HG02884 (cell line): ENCODE measurements around the gene KRT86.
"Not testable (repeated sequence)": the region's sequence is repeated elsewhere in the genome, so short reads cannot be mapped to it uniquely, and the experiment has no call there.

Source experiments
- ATAC-seq: cut with Tn5 transposase; IDR thresholded peaks from one replicate; pipeline ENCODE4 v1.9.1; 2021; ENCODE audit warnings: mild to moderate bottlenecking, moderate library complexity; ENCODE audit not compliant: unreplicated experiment

Gene KRT86

DNA sequence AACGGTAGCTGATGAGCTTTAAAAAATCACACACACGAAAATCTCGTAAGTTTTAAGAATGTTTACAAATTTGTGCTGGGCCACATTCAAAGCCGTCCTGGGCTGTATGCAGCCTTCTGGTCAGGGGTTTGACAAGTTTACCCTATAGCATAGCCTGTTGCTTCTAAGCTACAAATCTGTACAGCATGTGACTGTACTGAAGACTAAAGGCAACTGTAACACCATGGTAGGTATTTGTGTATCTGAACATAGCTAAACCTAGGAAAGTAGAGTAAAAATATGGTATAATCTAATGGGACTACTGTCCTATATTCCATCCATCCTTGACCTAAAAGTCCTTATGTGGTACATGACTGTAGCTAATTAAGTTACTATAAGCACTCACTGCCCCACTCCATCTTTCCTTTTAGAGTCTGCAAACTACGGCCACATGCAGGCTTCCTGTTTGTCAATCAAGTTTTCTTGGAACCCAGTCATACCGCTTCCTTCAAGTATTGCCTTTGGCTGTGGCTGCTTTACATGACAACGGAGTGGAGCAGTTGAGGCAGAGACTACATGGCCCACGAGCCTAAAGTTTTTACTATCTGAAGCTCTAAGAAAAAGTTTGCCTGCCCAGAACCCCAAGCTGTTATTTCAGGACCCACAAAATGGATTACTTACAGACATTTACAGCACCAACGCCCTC, 22.9 kb upstream of the KRT86 start:
- ATAC-seq: no peak

- ATAC-seq: not testable (repeated sequence)
Measured at GRCh38 chr12:52252175-52252615, 22.2 kb upstream of the KRT86 start.

GRCh38 chr12:52252728-52253343, 21.6 kb upstream of the KRT86 start:
- no peak for ATAC-seq

GRCh38 chr12:52253391-52254179, 20.9 kb upstream of the KRT86 start:
- ATAC-seq: no peak

DNA sequence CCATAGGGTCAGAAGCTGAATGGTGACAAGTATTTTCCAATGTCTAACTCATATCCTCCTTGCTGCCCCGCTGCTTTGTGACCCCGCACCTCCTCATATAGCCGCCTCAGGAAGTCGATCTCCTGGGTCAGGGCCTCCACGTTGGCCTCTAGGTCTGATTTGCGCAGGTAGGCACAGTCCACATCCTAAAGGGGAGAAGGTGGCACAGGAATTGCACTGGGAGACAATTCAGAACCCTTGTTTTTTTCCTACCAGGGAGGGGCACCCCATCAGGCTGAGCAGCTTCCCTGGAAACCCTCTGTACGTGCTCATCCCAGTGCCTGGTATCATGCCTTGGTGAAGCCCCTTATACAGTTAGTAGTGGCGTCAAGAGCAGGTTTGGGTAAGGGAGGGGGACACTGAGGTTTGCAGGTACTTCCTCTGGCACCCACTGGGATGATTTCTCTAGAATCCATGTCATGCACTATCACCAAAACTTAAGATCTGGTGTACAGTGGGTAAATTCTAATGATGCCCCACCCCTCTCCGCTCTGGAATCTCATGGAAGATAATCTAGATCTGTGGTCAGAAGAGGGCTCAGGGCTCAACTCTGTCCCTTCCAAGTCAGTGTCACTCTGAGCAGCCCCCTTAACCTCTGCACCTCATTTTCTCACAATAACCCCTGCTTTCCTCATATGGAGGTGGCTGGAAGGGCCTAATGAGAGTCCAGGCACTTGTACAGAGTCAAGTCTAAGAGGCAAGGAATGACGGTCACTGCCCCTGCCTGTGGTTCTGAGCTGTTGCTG, 20.1 kb upstream of the KRT86 start:
- no peak for ATAC-seq

DNA sequence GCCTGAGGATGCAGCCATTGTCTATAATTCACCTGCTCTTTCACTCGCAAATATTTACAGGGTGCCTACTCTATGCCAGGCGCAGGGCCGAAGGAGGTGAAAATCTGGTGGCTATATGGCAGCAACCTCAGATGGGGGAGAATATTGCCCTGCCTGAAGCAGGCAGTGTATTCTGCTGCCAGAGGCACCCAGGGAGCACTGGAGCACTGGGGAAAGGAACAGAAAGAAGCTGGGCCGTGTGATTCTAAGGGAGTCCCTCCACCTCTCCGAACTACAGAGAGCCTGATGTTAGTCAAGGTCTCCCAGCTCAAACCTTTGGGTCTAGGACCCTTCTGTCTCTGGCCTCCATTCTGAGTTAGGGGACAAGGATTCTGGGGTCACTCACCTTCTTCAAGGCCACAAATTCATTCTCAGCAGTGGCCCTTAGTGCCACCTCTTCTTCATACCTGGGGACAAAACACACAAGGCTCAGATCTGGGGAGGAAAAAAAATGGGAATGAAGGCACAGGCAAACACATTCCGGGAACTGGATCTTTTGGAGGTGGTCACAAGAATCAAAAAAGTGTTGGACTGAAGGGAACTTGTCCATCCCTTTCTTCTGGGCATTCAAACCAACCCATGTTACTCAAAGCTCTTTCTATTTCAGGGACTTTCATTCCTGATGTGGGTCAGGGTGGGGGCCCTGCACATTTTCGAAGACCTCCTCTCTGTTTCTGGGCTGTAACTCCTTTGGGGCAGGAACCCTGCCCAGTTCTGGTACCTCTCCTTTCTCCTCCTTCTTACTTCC, 19.3 kb upstream of the KRT86 start:
- ATAC-seq: no peak

DNA sequence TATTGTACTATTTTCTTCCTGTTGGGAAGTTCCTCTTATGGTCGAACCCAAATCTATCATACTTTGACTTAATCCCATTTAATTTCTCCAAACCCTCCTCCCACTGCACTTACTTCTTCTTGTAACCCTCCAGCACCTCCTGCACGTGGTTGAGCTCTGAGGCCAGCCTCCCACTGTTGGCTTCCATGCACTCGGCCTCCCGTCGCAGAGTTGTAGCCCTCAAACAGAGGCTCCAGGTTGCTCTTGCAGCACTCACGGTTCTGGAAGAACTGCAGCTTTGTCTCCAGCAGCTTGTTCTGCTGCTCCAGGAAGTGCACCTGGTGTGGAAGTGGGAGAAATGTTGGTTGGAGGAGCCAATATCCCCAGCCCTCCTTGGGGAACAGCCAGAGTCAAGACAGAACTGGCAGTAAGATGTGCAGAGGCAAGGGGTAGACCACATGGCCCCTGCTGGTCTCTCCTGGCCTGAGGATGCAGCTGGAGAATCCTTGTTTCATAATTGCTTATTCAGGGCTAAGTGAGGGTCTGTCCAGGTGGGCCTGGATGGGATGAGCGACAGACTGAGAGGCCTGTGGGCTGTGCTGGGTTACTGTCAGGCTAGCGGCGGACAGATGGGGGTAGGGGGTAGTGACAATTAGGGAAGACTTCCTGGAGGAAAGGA, 18.4 kb upstream of the KRT86 start:
- ATAC-seq: no peak

- ATAC-seq: no peak
Measured at GRCh38 chr12:52256584-52256935, 17.9 kb upstream of the KRT86 start.

DNA sequence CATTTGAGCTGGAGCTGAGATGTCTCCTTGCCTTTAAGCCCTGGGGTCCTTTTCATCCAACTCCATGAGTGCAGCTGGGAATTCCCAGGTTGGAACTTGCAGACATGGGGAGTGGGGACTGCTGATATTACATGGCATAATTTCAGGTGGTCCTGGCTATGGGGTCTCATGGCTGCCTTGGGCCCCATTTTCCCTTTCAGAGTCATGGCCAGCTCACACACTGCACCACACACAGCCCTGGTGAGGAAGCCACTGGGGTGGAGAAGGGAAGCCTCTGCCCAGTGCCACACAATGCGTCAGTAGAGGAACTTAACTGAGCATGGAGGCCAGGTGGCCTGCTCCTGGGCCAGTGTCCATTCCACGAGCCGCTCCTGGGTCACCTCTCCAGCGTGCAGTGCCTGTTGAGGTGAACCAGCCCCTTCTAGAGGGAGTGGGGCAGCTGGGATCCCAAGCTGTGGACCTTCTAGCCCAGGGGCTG, 17.3 kb upstream of the KRT86 start:
- ATAC-seq: no peak

DNA sequence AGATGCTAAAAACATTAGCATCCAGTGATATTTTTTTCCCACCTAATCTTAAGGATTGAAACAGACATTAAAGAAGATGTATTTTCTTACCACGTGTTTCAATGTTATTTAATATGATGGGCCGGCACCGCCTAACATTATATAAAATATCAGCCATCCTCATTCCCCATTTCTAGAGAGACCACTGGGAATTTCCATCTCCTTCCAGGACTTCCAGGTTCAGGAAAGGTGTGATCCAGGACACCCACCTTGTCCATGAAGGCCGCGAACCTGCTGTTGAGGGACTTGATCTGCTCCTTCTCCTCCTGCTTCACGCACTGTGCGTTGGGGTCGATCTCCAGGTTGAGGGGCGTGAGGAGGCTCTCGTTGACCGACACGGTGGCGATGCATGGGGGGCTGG, 16.5 kb upstream of the KRT86 start:
- ATAC-seq: not testable (repeated sequence)

- ATAC-seq: no peak
Measured at GRCh38 chr12:52258335-52258901, 16.0 kb upstream of the KRT86 start.

DNA sequence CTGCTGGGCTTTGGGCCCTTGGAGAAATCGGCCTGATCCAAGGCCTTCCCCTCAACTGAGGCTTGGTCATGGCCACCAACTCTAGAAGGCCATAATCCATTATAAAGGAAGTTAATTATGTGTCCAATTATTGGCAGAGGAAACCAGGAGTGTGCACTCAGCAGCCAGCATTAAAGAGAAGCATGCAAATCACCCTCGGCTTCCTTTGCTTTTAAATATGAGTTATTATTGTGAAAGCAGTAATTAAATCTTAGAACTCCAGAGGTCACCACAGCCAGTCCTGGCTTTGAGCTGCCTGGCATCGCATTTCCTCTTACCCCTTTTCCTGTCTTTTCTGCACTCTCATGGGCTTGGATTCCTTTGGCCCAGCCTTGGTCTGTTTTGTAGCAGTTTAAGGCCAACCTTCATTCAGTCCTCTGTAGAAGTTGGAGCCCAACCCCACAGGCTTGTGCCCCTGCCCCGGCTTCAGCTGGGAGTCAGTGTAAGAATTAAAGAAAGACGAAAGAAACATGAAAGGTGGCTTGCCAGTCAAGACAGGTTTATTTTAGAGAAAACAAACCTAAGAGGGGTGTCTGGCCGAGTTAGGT, 14.7 kb upstream of the KRT86 start:
- ATAC-seq: no peak

- no peak for ATAC-seq
Measured at GRCh38 chr12:52260361-52261207, 13.9 kb upstream of the KRT86 start.

DNA sequence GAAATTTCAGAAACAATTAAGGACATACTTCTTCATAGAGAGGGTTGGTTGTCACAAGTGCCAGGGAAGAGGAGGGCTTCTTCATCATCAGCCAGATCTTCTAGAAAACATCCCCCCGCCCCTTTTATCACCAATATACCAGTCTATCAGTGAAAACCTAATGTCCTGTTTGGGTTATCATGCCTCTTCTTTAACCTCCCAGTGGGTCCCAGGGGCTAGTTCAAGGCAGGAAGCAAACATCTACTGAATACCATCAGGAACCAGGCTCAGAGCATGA, 13.3 kb upstream of the KRT86 start:
- ATAC-seq: no peak

GRCh38 chr12:52262286-52262685, 12.2 kb upstream of the KRT86 start:
- ATAC-seq: no peak

DNA sequence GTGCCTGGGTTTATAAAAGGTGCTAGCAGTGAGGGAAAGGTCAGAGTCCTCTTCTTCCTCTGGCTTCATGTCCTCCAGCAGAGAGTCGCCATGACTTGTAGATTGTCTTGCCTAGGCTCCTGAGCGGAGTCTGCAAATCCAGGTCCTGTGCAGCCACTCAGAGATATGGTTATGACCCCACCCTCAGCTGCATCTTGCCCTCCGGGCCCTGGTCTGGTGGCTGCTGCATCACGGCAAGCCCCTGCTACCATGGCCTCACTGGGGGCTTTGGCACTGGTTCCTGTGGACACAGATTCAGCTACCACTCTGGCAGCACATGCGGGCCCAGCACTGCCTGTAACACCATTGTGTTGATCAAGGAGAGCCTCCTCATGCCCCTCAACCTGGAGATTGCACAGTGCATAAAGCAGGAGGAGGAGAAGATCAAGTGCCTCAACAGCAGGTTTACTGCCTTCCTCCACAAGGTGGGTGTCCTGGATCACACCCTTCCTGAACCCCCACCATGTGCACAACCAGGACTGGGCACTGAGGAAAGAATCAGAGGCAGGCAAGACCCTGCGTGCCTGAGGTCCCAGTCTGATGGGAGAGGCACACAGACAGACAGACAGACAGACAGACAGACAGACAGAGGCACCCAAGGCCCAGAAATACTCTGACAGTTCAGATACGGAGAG, 10.5 kb upstream of the KRT86 start:
- no peak for ATAC-seq

- ATAC-seq: no peak
Measured at GRCh38 chr12:52264435-52264825, 10.0 kb upstream of the KRT86 start.

DNA sequence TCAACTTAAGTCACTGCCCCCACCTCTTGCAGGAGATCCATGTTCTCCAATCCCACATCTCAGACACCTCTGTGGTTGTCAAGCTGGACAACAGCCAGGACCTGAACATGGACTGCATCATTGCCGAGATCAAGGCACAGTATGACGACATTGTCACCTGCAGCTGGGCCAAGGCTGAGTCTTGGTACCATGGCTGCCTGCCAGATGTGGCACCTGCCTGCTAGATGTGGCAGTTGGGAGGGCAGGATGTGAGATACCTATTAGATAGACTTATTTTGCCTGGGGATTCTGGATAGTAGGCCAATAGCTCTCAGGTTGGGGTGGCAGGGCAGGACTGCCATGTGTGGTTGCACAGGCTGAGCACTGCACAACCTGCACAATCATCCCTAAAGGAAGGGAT, 7.9 kb upstream of the KRT86 start:
- ATAC-seq: no peak
